Neural progenitor cell (in vitro differentiated cells): Measurements from ENCODE around the gene FAT4. TPM values are rescaled to one million over a fixed set of nuclear protein-coding genes. Genes with fewer than 3 reads are reported as not detected.

Experiments used
- DNase-seq: peaks from one replicate; pipeline ENCODE4 v3.0.0-alpha.2; 2016; ENCODE audit warnings: low spot score
- H2AFZ ChIP-seq: fragments of 200-600 bp; sonication (generic); replicated peaks from 2 replicates; pipeline ENCODE4 v1.6.1; 2016; ENCODE audit warnings: antibody characterized with exemption
- H3F3A ChIP-seq: fragments of 200-600 bp; sonication (generic); 2 replicates; pipeline ENCODE4 v1.6.1; 2016; ENCODE audit warnings: antibody characterized with exemption, low read depth
- H3K27ac ChIP-seq: fragments of 200-600 bp; sonication (generic); 2 replicates; pipeline ENCODE4 v1.5.1; 2016; ENCODE audit warnings: mild to moderate bottlenecking
- H3K27me3 ChIP-seq: fragments of 200-600 bp; sonication (generic); 2 replicates; pipeline ENCODE4 v1.6.1; 2016; ENCODE audit warnings: mild to moderate bottlenecking, moderate library complexity
- H3K36me3 ChIP-seq: fragments of 200-600 bp; sonication (generic); 2 replicates; pipeline ENCODE4 v1.5.1; 2016
- H3K4me1 ChIP-seq: fragments of 200-600 bp; sonication (generic); 2 replicates; pipeline ENCODE4 v1.6.1; 2016; ENCODE audit warnings: mixed run types
- H3K4me2 ChIP-seq: fragments of 200-600 bp; sonication (generic); 2 replicates; pipeline ENCODE4 v1.6.1; 2016
- H3K4me3 ChIP-seq: fragments of 200-600 bp; sonication (generic); 2 replicates; pipeline ENCODE4 v1.5.1; 2016
- H3K79me2 ChIP-seq: fragments of 200-600 bp; sonication (generic); 2 replicates; pipeline ENCODE4 v1.6.1; 2016; ENCODE audit warnings: low read depth
- H3K9ac ChIP-seq: fragments of 200-600 bp; sonication (generic); 2 replicates; pipeline ENCODE4 v1.6.1; 2016
- H3K9me3 ChIP-seq: fragments of 200-600 bp; sonication (generic); 2 replicates; pipeline ENCODE4 v1.5.1; 2016; ENCODE audit warnings: low read depth
- H4K20me1 ChIP-seq: fragments of 200-600 bp; sonication (generic); 2 replicates; pipeline ENCODE4 v1.6.1; 2016; ENCODE audit warnings: low read depth
- H3K27ac Mint-ChIP-seq: 3 replicates; pipeline ENCODE4 v1.8.0; 2021; ENCODE audit warnings: mixed read lengths
- H3K27me3 Mint-ChIP-seq: 2 replicates; pipeline ENCODE4 v1.8.0; 2022; ENCODE audit warnings: low read depth, mild to moderate bottlenecking, inconsistent platforms, moderate library complexity, mixed read lengths; ENCODE audit not compliant: insufficient read depth
- H3K36me3 Mint-ChIP-seq: 3 replicates; pipeline ENCODE4 v1.8.0; 2021; ENCODE audit warnings: mixed read lengths
- H3K4me1 Mint-ChIP-seq: 3 replicates; pipeline ENCODE4 v1.8.0; 2021; ENCODE audit warnings: mixed read lengths
- H3K4me3 Mint-ChIP-seq: 3 replicates; pipeline ENCODE4 v1.8.0; 2021; ENCODE audit warnings: mild to moderate bottlenecking, moderate library complexity, mixed read lengths
- H3K9me3 Mint-ChIP-seq: 3 replicates; pipeline ENCODE4 v1.8.0; 2020; ENCODE audit warnings: mixed read lengths
- CTCF ChIP-seq: fragments of 200-600 bp; sonication (generic); IDR thresholded peaks from 2 replicates; pipeline ENCODE4 v1.5.1; 2017; ENCODE audit warnings: antibody characterized with exemption, mild to moderate bottlenecking
- EZH2 ChIP-seq: fragments of 200-600 bp; sonication (generic); IDR thresholded peaks from 2 replicates; pipeline ENCODE4 v1.6.1; 2017; ENCODE audit warnings: antibody characterized with exemption, mild to moderate bottlenecking, moderate library complexity
- EZH2phosphoT487 ChIP-seq: fragments of 200-600 bp; sonication (generic); IDR thresholded peaks from 2 replicates; pipeline ENCODE4 v1.6.1; 2017; ENCODE audit warnings: antibody characterized with exemption
- total RNA-seq: library from RNA; depleted of rRNA; stranded (reverse); fragments of >200 nt; gene quantifications from 2 replicates; pipeline ENCODE4 v1.2.3, GENCODE V29; 2015; ENCODE audit warnings: low replicate concordance

Gene FAT4
- total RNA-seq, 1 donor from 2014 or later = 8.5 TPM

- H3K9ac ChIP-seq = peak overlapping the region; percentile 30
- peak overlapping the region; percentile 95 for H2AFZ ChIP-seq
- H4K20me1 ChIP-seq = peaks cover 16% of the 10 kb centered on the region
- Mint-ChIP-seq H3K9me3 (no peaks in the 10 kb centered on the region), H3K4me3 (peak overlapping the region; percentile 94), H3K36me3 (peaks cover 36% of the 10 kb centered on the region), H3K27ac (peak overlapping the region; percentile 82), H3K4me1 (peaks cover 41% of the 10 kb centered on the region), H3K27me3 (peaks cover 10% of the 10 kb centered on the region)
- peaks cover 30% of the 10 kb centered on the region for H3F3A ChIP-seq
- peaks cover 58% of the 10 kb centered on the region for H3K79me2 ChIP-seq
- H3K4me2 ChIP-seq = peak overlapping the region; percentile 91
- H3K4me1 ChIP-seq = peaks cover 12% of the 10 kb centered on the region
- H3K9me3 ChIP-seq = no peaks in the 10 kb centered on the region
- DNase-seq = peak; percentile 44
- no peak overlapping the region for H3K27ac ChIP-seq
- H3K36me3 ChIP-seq = no peaks in the 10 kb centered on the region
- H3K4me3 ChIP-seq = peak overlapping the region; percentile 97
- TF ChIP-seq EZH2phosphoT487 (no peak), EZH2 (no peak), CTCF (no peak)
- no peaks in the 10 kb centered on the region for H3K27me3 ChIP-seq
These were observed 1.6 kb downstream of the FAT4 start for GRCh38 chr4:125316401-125316790.

- H3K27me3 ChIP-seq = no peaks in the 10 kb centered on the region
- H4K20me1 ChIP-seq = peaks cover 16% of the 10 kb centered on the region
- Mint-ChIP-seq H3K4me1 (peaks cover 45% of the 10 kb centered on the region), H3K4me3 (peak overlapping the region; percentile 94), H3K27ac (peak overlapping the region; percentile 79), H3K36me3 (peaks cover 36% of the 10 kb centered on the region), H3K27me3 (peaks cover 10% of the 10 kb centered on the region), H3K9me3 (no peaks in the 10 kb centered on the region)
- H3F3A ChIP-seq = peaks cover 30% of the 10 kb centered on the region
- peak; percentile 66 for DNase-seq
- TF ChIP-seq EZH2 (no peak), EZH2phosphoT487 (no peak), CTCF (peak; percentile 36)
- peak overlapping the region; percentile 91 for H3K4me2 ChIP-seq
- peak overlapping the region; percentile 95 for H2AFZ ChIP-seq
- no peaks in the 10 kb centered on the region for H3K9me3 ChIP-seq
- H3K4me3 ChIP-seq = peak overlapping the region; percentile 97
- no peak overlapping the region for H3K9ac ChIP-seq
- H3K4me1 ChIP-seq = peaks cover 16% of the 10 kb centered on the region
- H3K36me3 ChIP-seq = no peaks in the 10 kb centered on the region
- peaks cover 64% of the 10 kb centered on the region for H3K79me2 ChIP-seq
- H3K27ac ChIP-seq = no peak overlapping the region
These were observed 2.2 kb downstream of the FAT4 start for GRCh38 chr4:125316791-125317524.

- Histone ChIP-seq H3K79me2 (peaks cover 69% of the 10 kb centered on the region), H3K4me1 (peaks cover 17% of the 10 kb centered on the region), H3K9ac (no peak overlapping the region), H4K20me1 (peaks cover 19% of the 10 kb centered on the region), H3K9me3 (no peaks in the 10 kb centered on the region), H3K4me3 (peak overlapping the region; percentile 97), H3K27ac (no peak overlapping the region), H2AFZ (peak overlapping the region; percentile 95), H3F3A (peaks cover 30% of the 10 kb centered on the region), H3K4me2 (peak overlapping the region; percentile 91), H3K36me3 (no peaks in the 10 kb centered on the region), H3K27me3 (no peaks in the 10 kb centered on the region)
- Mint-ChIP-seq H3K4me3 (peak overlapping the region; percentile 94), H3K4me1 (peaks cover 50% of the 10 kb centered on the region), H3K27ac (no peak overlapping the region), H3K9me3 (no peaks in the 10 kb centered on the region), H3K27me3 (peaks cover 10% of the 10 kb centered on the region), H3K36me3 (peaks cover 36% of the 10 kb centered on the region)
- TF ChIP-seq CTCF (peak; percentile 65), EZH2phosphoT487 (no peak)
- DNase-seq = peak; percentile 75
These were observed 2.7 kb downstream of the FAT4 start for GRCh38 chr4:125317525-125317877.
